Measurements from ENCODE around the gene GASK1A.

DNA sequence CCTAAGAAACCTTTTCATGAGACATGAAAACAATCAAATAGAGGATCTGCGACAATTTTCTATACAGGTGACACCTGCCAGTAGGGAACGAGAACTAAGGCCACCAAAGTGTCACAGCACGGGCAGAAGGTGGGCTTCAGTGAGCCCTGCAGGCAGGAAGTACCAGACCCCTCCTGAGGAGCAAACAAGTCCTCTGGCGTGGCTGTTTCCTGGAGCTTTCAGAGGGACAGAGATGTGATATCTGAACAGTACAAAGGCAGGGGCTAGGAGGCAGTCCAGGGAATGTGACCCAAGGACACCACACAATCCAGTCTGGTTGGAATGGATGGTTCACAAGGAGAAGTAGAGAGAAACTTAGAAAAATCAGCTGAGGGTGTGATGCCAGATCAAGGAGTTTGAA, 110.0 kb downstream of the GASK1A start:
- no peak for TF ChIP-seq POLR2A (IDR thresholded peaks at IDR 0.05)
- TF ChIP-seq, protein P1, sequence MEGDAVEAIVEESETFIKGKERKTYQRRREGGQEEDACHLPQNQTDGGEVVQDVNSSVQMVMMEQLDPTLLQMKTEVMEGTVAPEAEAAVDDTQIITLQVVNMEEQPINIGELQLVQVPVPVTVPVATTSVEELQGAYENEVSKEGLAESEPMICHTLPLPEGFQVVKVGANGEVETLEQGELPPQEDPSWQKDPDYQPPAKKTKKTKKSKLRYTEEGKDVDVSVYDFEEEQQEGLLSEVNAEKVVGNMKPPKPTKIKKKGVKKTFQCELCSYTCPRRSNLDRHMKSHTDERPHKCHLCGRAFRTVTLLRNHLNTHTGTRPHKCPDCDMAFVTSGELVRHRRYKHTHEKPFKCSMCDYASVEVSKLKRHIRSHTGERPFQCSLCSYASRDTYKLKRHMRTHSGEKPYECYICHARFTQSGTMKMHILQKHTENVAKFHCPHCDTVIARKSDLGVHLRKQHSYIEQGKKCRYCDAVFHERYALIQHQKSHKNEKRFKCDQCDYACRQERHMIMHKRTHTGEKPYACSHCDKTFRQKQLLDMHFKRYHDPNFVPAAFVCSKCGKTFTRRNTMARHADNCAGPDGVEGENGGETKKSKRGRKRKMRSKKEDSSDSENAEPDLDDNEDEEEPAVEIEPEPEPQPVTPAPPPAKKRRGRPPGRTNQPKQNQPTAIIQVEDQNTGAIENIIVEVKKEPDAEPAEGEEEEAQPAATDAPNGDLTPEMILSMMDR (IDR thresholded peaks at IDR 0.05): no peak

Measured in esophagus squamous epithelium (tissue), 4 donors.